ENCODE results near the gene RTL3.

RTL3 gene

DNA sequence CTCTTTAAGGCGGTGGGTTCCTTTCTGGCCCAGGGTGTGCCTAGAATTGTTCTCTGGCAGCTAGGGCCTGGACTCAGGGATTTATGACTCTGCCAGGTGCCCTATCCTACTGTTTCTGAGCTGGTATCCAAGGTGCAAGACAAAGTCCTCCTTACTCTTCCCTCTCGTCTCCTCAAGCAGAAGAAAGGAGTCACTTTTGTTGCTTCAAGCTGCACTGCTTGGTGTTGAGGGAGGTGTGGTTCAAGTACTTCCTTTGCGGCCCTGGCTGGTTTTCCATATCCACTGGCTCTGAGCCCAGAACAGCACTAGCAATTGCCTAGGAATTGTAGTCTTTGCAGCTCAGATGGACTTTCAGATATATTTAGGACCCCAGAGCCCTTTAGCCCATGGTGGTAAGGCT lies 39.3 kb downstream of the RTL3 start:
- no peak for DNase-seq (ENCODE audit: low spot score)

DNA sequence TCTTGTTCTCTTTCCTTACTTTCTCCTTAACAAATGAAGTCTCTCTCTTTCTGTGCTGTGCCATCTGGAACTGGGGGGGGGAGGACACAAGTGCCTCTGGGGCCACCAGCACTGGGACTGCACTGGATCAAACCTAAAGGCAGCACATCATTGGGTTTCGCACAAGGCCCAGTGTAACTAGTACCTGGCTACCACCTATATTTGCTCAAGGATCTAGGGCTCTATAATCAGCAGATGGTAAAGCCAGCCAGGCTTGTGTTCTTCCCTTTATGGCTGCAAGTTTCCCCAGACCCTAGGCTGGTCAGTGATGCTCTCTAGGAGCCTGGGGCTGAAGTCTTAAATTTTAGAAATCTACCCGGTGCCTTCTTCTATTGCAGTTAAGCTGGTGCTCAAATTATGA lies 40.1 kb downstream of the RTL3 start:
- DNase-seq (ENCODE audit: low spot score) = no peak

DNA sequence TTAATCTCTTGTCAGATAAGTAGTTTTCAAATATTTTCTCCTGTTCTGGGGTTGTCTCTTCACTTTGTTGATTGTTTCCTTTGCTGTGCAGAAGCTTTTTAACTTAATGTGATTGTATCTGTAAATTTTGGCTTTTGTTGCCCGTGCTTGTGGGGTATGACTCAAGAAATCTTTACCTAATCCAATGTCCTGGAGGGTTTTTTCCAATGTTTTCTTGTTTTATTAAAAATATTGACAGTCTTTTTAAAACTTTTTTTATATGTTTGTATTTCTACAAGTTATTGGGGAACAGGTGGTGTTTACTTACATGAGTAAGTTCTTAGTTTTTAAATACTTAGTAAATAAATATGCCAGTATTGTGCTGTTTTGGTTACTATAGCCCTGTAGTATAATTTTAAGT lies 44.9 kb downstream of the RTL3 start:
- no peak for DNase-seq (ENCODE audit: low spot score)
